MM.1S (cell line): Measurements from ENCODE around the gene JAKMIP2.

Experiments used
- DNase-seq: peaks from one replicate; pipeline ENCODE4 v3.0.0-alpha.2; 2015
- H2AFZ ChIP-seq: fragments of 300-600 bp; sonication (generic); 2 replicates; pipeline ENCODE4 v1.6.0; 2016; ENCODE audit warnings: antibody characterized with exemption, low read length
- H3F3A ChIP-seq: fragments of 300-600 bp; sonication (generic); 2 replicates; pipeline ENCODE4 v1.6.1; 2016; ENCODE audit warnings: mild to moderate bottlenecking, antibody characterized with exemption, low read length, moderate library complexity, mixed read lengths; ENCODE audit not compliant: insufficient read depth
- H3K27ac ChIP-seq: fragments of 300-600 bp; sonication (generic); 2 replicates; pipeline ENCODE4 v1.5.1; 2016; ENCODE audit warnings: mild to moderate bottlenecking, low read length
- H3K27me3 ChIP-seq: fragments of 300-600 bp; sonication (generic); replicated peaks from 2 replicates; pipeline ENCODE4 v1.6.0; 2016; ENCODE audit warnings: low read length; ENCODE audit not compliant: insufficient read depth
- H3K36me3 ChIP-seq: fragments of 300-600 bp; sonication (generic); replicated peaks from 2 replicates; pipeline ENCODE4 v1.6.1; 2016; ENCODE audit warnings: mild to moderate bottlenecking, low read length, mixed read lengths; ENCODE audit not compliant: insufficient read depth
- H3K4me1 ChIP-seq: fragments of 300-600 bp; sonication (generic); 2 replicates; pipeline ENCODE4 v1.6.1; 2016; ENCODE audit warnings: low read length, mixed read lengths
- H3K4me2 ChIP-seq: fragments of 300-600 bp; sonication (generic); 2 replicates; pipeline ENCODE4 v1.6.0; 2016; ENCODE audit warnings: low read depth, low read length
- H3K4me3 ChIP-seq: fragments of 300-600 bp; sonication (generic); 2 replicates; pipeline ENCODE4 v1.5.1; 2016; ENCODE audit warnings: low read length, mixed read lengths
- H3K79me2 ChIP-seq: fragments of 300-600 bp; sonication (generic); 2 replicates; pipeline ENCODE4 v1.6.1; 2016; ENCODE audit warnings: mixed run types, low read length, mixed read lengths
- H3K9ac ChIP-seq: fragments of 300-600 bp; sonication (generic); 2 replicates; pipeline ENCODE4 v1.6.1; 2016; ENCODE audit warnings: low read length, mixed read lengths
- H3K9me2 ChIP-seq: fragments of 300-600 bp; sonication (generic); replicated peaks from 2 replicates; pipeline ENCODE4 v1.6.1; 2016; ENCODE audit warnings: mild to moderate bottlenecking, low read length, mixed read lengths; ENCODE audit not compliant: insufficient read depth
- H3K9me3 ChIP-seq: fragments of 300-600 bp; sonication (generic); replicated peaks from 2 replicates; pipeline ENCODE4 v1.6.1; 2016; ENCODE audit warnings: mild to moderate bottlenecking, low read length, mixed read lengths; ENCODE audit not compliant: insufficient read depth
- H4K20me1 ChIP-seq: fragments of 300-600 bp; sonication (generic); 2 replicates; pipeline ENCODE4 v1.6.1; 2016; ENCODE audit warnings: mild to moderate bottlenecking, low read length, moderate library complexity, mixed read lengths; ENCODE audit not compliant: insufficient read depth
- EZH2 ChIP-seq: fragments of 300-600 bp; sonication (generic); optimal IDR thresholded peaks from 2 replicates; pipeline ENCODE3; 2017; ENCODE audit warnings: low read depth, mild to moderate bottlenecking, antibody characterized with exemption, low read length, mixed read lengths
- EZH2phosphoT487 ChIP-seq: fragments of 300-600 bp; sonication (generic); IDR thresholded peaks from 2 replicates; pipeline ENCODE4 v1.6.1; 2018; ENCODE audit warnings: antibody characterized with exemption, low read length
- TF ChIP-seq, protein P1 (sequence below): fragments of 300-600 bp; sonication (generic); IDR thresholded peaks from 2 replicates; pipeline ENCODE4 v1.5.1; 2016; ENCODE audit warnings: antibody characterized with exemption, low read length, mixed read lengths

JAKMIP2 gene

GRCh38 chr5:147633173-147633572 is 149.4 kb downstream of the JAKMIP2 start:
- no peak overlapping the region for H3K4me2 ChIP-seq
- H3K9me3 ChIP-seq: no peaks in the 10 kb centered on the region
- H3K27me3 ChIP-seq: no peaks in the 10 kb centered on the region
- no peaks in the 10 kb centered on the region for H3F3A ChIP-seq
- TF ChIP-seq, protein P1, sequence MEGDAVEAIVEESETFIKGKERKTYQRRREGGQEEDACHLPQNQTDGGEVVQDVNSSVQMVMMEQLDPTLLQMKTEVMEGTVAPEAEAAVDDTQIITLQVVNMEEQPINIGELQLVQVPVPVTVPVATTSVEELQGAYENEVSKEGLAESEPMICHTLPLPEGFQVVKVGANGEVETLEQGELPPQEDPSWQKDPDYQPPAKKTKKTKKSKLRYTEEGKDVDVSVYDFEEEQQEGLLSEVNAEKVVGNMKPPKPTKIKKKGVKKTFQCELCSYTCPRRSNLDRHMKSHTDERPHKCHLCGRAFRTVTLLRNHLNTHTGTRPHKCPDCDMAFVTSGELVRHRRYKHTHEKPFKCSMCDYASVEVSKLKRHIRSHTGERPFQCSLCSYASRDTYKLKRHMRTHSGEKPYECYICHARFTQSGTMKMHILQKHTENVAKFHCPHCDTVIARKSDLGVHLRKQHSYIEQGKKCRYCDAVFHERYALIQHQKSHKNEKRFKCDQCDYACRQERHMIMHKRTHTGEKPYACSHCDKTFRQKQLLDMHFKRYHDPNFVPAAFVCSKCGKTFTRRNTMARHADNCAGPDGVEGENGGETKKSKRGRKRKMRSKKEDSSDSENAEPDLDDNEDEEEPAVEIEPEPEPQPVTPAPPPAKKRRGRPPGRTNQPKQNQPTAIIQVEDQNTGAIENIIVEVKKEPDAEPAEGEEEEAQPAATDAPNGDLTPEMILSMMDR: no peak
- TF ChIP-seq EZH2 (no peak), EZH2phosphoT487 (no peak)
- H3K4me3 ChIP-seq: no peak overlapping the region
- no peaks in the 10 kb centered on the region for H3K36me3 ChIP-seq
- no peak overlapping the region for H3K27ac ChIP-seq
- H3K4me1 ChIP-seq: no peaks in the 10 kb centered on the region
- H3K79me2 ChIP-seq: no peaks in the 10 kb centered on the region
- H4K20me1 ChIP-seq: no peaks in the 10 kb centered on the region
- DNase-seq: no peak
- no peak overlapping the region for H2AFZ ChIP-seq
- H3K9me2 ChIP-seq: no peaks in the 10 kb centered on the region
- no peak overlapping the region for H3K9ac ChIP-seq

- no peaks in the 10 kb centered on the region for H3K27me3 ChIP-seq
- H3K4me3 ChIP-seq: no peak overlapping the region
- no peaks in the 10 kb centered on the region for H3K4me1 ChIP-seq
- H3K9me2 ChIP-seq: no peaks in the 10 kb centered on the region
- no peak overlapping the region for H3K4me2 ChIP-seq
- H3K79me2 ChIP-seq: no peaks in the 10 kb centered on the region
- H3K27ac ChIP-seq: no peak overlapping the region
- no peak overlapping the region for H2AFZ ChIP-seq
- no peaks in the 10 kb centered on the region for H3K9me3 ChIP-seq
- no peaks in the 10 kb centered on the region for H3K36me3 ChIP-seq
- no peak for DNase-seq
- no peak overlapping the region for H3K9ac ChIP-seq
- TF ChIP-seq, protein P1: no peak
- TF ChIP-seq EZH2 (no peak), EZH2phosphoT487 (no peak)
- no peaks in the 10 kb centered on the region for H4K20me1 ChIP-seq
- H3F3A ChIP-seq: no peaks in the 10 kb centered on the region
These were observed 151.0 kb downstream of the JAKMIP2 start for GRCh38 chr5:147631428-147632003.

- H3K4me3 ChIP-seq: no peak overlapping the region
- no peaks in the 10 kb centered on the region for H3K4me1 ChIP-seq
- H4K20me1 ChIP-seq: no peaks in the 10 kb centered on the region
- H2AFZ ChIP-seq: no peak overlapping the region
- no peaks in the 10 kb centered on the region for H3F3A ChIP-seq
- H3K9ac ChIP-seq: no peak overlapping the region
- no peaks in the 10 kb centered on the region for H3K36me3 ChIP-seq
- H3K9me3 ChIP-seq: no peaks in the 10 kb centered on the region
- H3K9me2 ChIP-seq: no peaks in the 10 kb centered on the region
- H3K4me2 ChIP-seq: no peak overlapping the region
- no peaks in the 10 kb centered on the region for H3K27me3 ChIP-seq
- DNase-seq: no peak
- H3K79me2 ChIP-seq: no peaks in the 10 kb centered on the region
- TF ChIP-seq, protein P1: no peak
- TF ChIP-seq EZH2 (no peak), EZH2phosphoT487 (no peak)
- no peak overlapping the region for H3K27ac ChIP-seq
These were observed 153.3 kb downstream of the JAKMIP2 start for GRCh38 chr5:147629196-147629595.
